Activated naive CD4-positive, alpha-beta T cell treated with anti-CD3 and anti-CD28 coated beads for 36 hours (primary cell): Measurements from ENCODE around the gene WDFY2. TPM values are rescaled to one million over a fixed set of nuclear protein-coding genes. Genes with fewer than 3 reads are reported as not detected.
"Not testable (repeated sequence)": the region's sequence is repeated elsewhere in the genome, so short reads cannot be mapped to it uniquely, and the experiment has no call there.

Experiments
- CTCF ChIA-PET: fragments of 350-600 bp; sonication (Branson Sonifier 250); formaldehyde crosslinking; loops from one replicate; lab custom pipeline; 2021; ENCODE audit warnings: antibody characterized with exemption; lab: Charles Lee
- DNase-seq: peaks from one replicate; pipeline ENCODE4 v3.0.0-alpha.2; 2020
- H3K27ac Mint-ChIP-seq: one replicate; pipeline ENCODE4 v1.8.0; 2021; ENCODE audit warnings: mild to moderate bottlenecking, mixed read lengths
- H3K27me3 Mint-ChIP-seq: one replicate; pipeline ENCODE4 v1.8.0; 2021; ENCODE audit warnings: low read depth, mixed read lengths
- H3K36me3 Mint-ChIP-seq: one replicate; pipeline ENCODE4 v1.8.0; 2021; ENCODE audit warnings: low read depth, mixed read lengths
- H3K4me1 Mint-ChIP-seq: one replicate; pipeline ENCODE4 v1.8.0; 2021; ENCODE audit warnings: low read depth, mixed read lengths
- H3K4me3 Mint-ChIP-seq: one replicate; pipeline ENCODE4 v1.8.0; 2021; ENCODE audit warnings: mild to moderate bottlenecking, moderate library complexity, mixed read lengths
- H3K9me3 Mint-ChIP-seq: one replicate; pipeline ENCODE4 v1.8.0; 2021; ENCODE audit warnings: mixed read lengths
- intact Hi-C: fragments of 100-400 bp; cut with micrococcal nuclease; formaldehyde crosslinking; loops from one replicate; pipeline ENCODE4 v1.15.1; 2023
- total RNA-seq, 2 experiments: library from RNA; stranded (reverse); gene quantifications; one replicate each; pipeline ENCODE4 v1.2.3, GENCODE V29; 2021

WDFY2 gene
- total RNA-seq, 2 experiments from 2014 or later: 8.3 to 11.3 TPM

- DNase-seq: no peak
- CTCF ChIA-PET: no interaction called here
- Mint-ChIP-seq H3K27ac (no peak overlapping the region), H3K9me3 (no peaks in the 10 kb centered on the region), H3K4me3 (no peak overlapping the region), H3K27me3 (no peaks in the 10 kb centered on the region), H3K36me3 (no peaks in the 10 kb centered on the region), H3K4me1 (peaks cover 48% of the 10 kb centered on the region)
- intact Hi-C loops: no loop called here
Observed at GRCh38 chr13:51628059-51628852, 44.0 kb downstream of the WDFY2 start.

- Mint-ChIP-seq H3K4me1 (peaks cover 37% of the 10 kb centered on the region), H3K27me3 (no peaks in the 10 kb centered on the region), H3K9me3 (no peaks in the 10 kb centered on the region), H3K36me3 (no peaks in the 10 kb centered on the region), H3K4me3 (no peak overlapping the region), H3K27ac (no peak overlapping the region)
- DNase-seq: no peak
- intact Hi-C loops: loop anchor here (5.0 kb wide), 2 partner anchors 42 to 177 kb away; partner anchors contain the start of gene INTS6
- CTCF ChIA-PET: no interaction called here
Observed at GRCh38 chr13:51629491-51630287, 45.4 kb downstream of the WDFY2 start.

- intact Hi-C loops: loop anchor here (5.0 kb wide), 2 partner anchors 43 to 178 kb away; partner anchors contain the start of gene INTS6
- no peaks in the 10 kb centered on the region for H3K27me3 Mint-ChIP-seq
- peaks cover 40% of the 10 kb centered on the region for H3K4me1 Mint-ChIP-seq
- H3K4me3 Mint-ChIP-seq: no peak overlapping the region
- H3K9me3 Mint-ChIP-seq: no peaks in the 10 kb centered on the region
- CTCF ChIA-PET: interaction anchor here (0.6 kb wide), 1 partner anchor 210 kb away, joined by 3 read pairs; no protein-coding TSS in a partner anchor
- no peak overlapping the region for H3K27ac Mint-ChIP-seq
- DNase-seq: no peak
- no peaks in the 10 kb centered on the region for H3K36me3 Mint-ChIP-seq
Observed at GRCh38 chr13:51630288-51630615, 46.0 kb downstream of the WDFY2 start.

GRCh38 chr13:51632591-51633362, 48.5 kb downstream of the WDFY2 start:
- no peak overlapping the region for H3K27ac Mint-ChIP-seq

GRCh38 chr13:51635137-51635878, 51.0 kb downstream of the WDFY2 start:
- H3K9me3 Mint-ChIP-seq: no peaks in the 10 kb centered on the region
- no peak for DNase-seq
- H3K4me3 Mint-ChIP-seq: peak overlapping the region; percentile 58
- no peaks in the 10 kb centered on the region for H3K36me3 Mint-ChIP-seq
- intact Hi-C loops: loop anchor here (1.0 to 2.0 kb wide), 3 partner anchors 8 to 129 kb away; no protein-coding TSS in a partner anchor
- H3K27me3 Mint-ChIP-seq: no peaks in the 10 kb centered on the region
- H3K4me1 Mint-ChIP-seq: peaks cover 40% of the 10 kb centered on the region
- H3K27ac Mint-ChIP-seq: peak overlapping the region; percentile 54
- CTCF ChIA-PET: interaction anchor here (0.6 kb wide), 1 partner anchor 146 kb away, joined by 3 read pairs; no protein-coding TSS in a partner anchor

More at GRCh38 chr13:51632591-51633362, 48.5 kb downstream of the WDFY2 start:
- Mint-ChIP-seq H3K4me1 (peaks cover 57% of the 10 kb centered on the region), H3K27me3 (no peaks in the 10 kb centered on the region), H3K9me3 (no peaks in the 10 kb centered on the region), H3K36me3 (no peaks in the 10 kb centered on the region), H3K4me3 (no peak overlapping the region)
- DNase-seq: no peak
- CTCF ChIA-PET: no interaction called here
- intact Hi-C loops: loop anchor here (5.0 kb wide), 2 partner anchors 45 to 180 kb away; partner anchors contain the start of gene INTS6

- no peak overlapping the region for H3K4me3 Mint-ChIP-seq
- no peak for DNase-seq
- no peaks in the 10 kb centered on the region for H3K27me3 Mint-ChIP-seq
- no peak overlapping the region for H3K27ac Mint-ChIP-seq
- intact Hi-C loops: no loop called here
- H3K9me3 Mint-ChIP-seq: no peaks in the 10 kb centered on the region
- no peaks in the 10 kb centered on the region for H3K36me3 Mint-ChIP-seq
- CTCF ChIA-PET: no interaction called here
- H3K4me1 Mint-ChIP-seq: peaks cover 34% of the 10 kb centered on the region
Observed at GRCh38 chr13:51636349-51636890, 52.2 kb downstream of the WDFY2 start.

GRCh38 chr13:51637852-51638215, 53.6 kb downstream of the WDFY2 start:
- Mint-ChIP-seq H3K27ac (no peak overlapping the region), H3K36me3 (no peaks in the 10 kb centered on the region)
- CTCF ChIA-PET: no interaction called here

GRCh38 chr13:51638216-51638871, 54.1 kb downstream of the WDFY2 start:
- Mint-ChIP-seq H3K27ac (no peak overlapping the region), H3K36me3 (no peaks in the 10 kb centered on the region), H3K4me3 (no peak overlapping the region), H3K4me1 (peaks cover 28% of the 10 kb centered on the region), H3K27me3 (no peaks in the 10 kb centered on the region), H3K9me3 (peaks cover 3% of the 10 kb centered on the region)
- DNase-seq: no peak
- CTCF ChIA-PET: interaction anchor here (0.6 to 1.4 kb wide), 2 partner anchors 120 to 160 kb away, joined by 3 to 5 read pairs; no protein-coding TSS in a partner anchor
- intact Hi-C loops: no loop called here

More at GRCh38 chr13:51637852-51638215, 53.6 kb downstream of the WDFY2 start:
- H3K27me3 Mint-ChIP-seq: no peaks in the 10 kb centered on the region
- H3K9me3 Mint-ChIP-seq: peaks cover 3% of the 10 kb centered on the region
- H3K4me1 Mint-ChIP-seq: peaks cover 27% of the 10 kb centered on the region
- intact Hi-C loops: no loop called here
- DNase-seq: no peak
- H3K4me3 Mint-ChIP-seq: no peak overlapping the region

- peaks cover 3% of the 10 kb centered on the region for H3K9me3 Mint-ChIP-seq
- peaks cover 36% of the 10 kb centered on the region for H3K4me1 Mint-ChIP-seq
- H3K27ac Mint-ChIP-seq: no peak overlapping the region
- CTCF ChIA-PET: interaction anchor here (1.4 to 1.5 kb wide), 2 partner anchors 8 to 159 kb away, joined by 3 read pairs; no protein-coding TSS in a partner anchor
- no peak overlapping the region for H3K4me3 Mint-ChIP-seq
- intact Hi-C loops: no loop called here
- no peaks in the 10 kb centered on the region for H3K36me3 Mint-ChIP-seq
- no peak for DNase-seq
- no peaks in the 10 kb centered on the region for H3K27me3 Mint-ChIP-seq
Observed at GRCh38 chr13:51639171-51639570, 54.9 kb downstream of the WDFY2 start.

GRCh38 chr13:51640696-51641095, 56.4 kb downstream of the WDFY2 start:
- H3K27ac Mint-ChIP-seq, H3K27me3 Mint-ChIP-seq, H3K9me3 Mint-ChIP-seq, DNase-seq, H3K4me3 Mint-ChIP-seq, H3K36me3 Mint-ChIP-seq, intact Hi-C loops: not testable (repeated sequence)
- peaks cover 41% of the 10 kb centered on the region for H3K4me1 Mint-ChIP-seq
- CTCF ChIA-PET: interaction anchor here (1.5 kb wide), 1 partner anchor 9 kb away, joined by 3 read pairs; no protein-coding TSS in a partner anchor
